GM12872 (cell line): Measurements from ENCODE around the gene SLC66A2.

ENCODE experiments used
- CTCF ChIP-seq: IDR thresholded peaks from 3 replicates; pipeline ENCODE4 v1.5.1; 2011; ENCODE audit warnings: low read depth, mild to moderate bottlenecking, low read length, moderate library complexity; ENCODE audit not compliant: insufficient read depth

Gene SLC66A2

GRCh38 chr18:79924814-79925731, 26.4 kb downstream of the SLC66A2 start:
- TF ChIP-seq CTCF = no peak

- TF ChIP-seq CTCF = no peak
Observed at GRCh38 chr18:79923896-79924585, 27.4 kb downstream of the SLC66A2 start.

- TF ChIP-seq CTCF = no peak
Observed at GRCh38 chr18:79922971-79923411, 28.5 kb downstream of the SLC66A2 start.

DNA sequence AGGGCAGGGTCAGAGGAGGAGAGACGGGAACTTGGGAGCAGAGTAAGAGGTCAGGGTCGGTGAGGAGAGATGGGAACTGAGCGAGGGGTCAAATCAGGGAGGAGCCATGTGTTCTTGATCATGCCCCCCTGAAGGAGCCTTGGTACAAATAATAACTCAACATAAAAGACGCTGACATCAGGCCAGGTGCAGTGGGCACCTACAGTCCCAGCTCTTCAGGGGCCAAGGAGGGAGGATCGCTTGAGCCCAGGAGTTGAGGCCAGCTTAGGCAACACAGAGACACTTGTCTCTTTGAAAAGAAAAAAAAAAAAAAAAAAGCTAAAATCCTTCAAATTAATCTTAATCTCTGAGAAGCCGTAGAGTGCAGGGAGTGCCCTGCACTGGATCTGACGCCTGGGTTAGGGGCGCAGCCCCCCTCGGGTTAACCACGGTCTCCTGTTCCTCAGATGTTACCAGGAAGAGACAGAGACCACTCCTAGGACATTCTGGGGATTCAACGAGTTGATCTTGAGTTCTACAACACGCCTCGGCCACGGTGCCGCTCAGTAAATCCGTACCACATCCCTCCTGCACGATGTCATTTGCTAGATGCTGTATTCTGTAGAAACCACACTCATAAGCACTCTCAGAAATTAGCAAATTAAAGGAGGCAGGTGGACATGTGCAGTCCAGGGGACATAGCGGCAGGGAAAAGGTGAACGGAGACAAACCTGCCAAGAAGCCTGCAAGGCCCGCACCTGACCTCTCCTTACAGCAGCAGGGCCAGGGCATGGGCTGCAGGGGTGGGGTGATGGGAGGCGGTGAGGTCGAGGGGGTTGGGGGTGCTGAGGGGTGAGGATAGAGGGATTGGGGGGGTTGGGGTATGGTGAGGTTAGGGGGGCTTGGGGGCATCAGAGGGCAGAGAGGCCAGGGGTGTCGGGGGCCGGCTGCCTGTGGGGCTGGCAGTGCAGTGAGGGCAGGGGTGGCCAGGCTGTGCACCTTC, 29.2 kb downstream of the SLC66A2 start:
- TF ChIP-seq CTCF = no peak

GRCh38 chr18:79919089-79919488, 32.4 kb downstream of the SLC66A2 start:
- TF ChIP-seq CTCF = no peak

- TF ChIP-seq CTCF = no peak
Observed at GRCh38 chr18:79918615-79919011, 32.8 kb downstream of the SLC66A2 start.
